ENCODE data around the gene CFAP221.

CFAP221 gene

DNA sequence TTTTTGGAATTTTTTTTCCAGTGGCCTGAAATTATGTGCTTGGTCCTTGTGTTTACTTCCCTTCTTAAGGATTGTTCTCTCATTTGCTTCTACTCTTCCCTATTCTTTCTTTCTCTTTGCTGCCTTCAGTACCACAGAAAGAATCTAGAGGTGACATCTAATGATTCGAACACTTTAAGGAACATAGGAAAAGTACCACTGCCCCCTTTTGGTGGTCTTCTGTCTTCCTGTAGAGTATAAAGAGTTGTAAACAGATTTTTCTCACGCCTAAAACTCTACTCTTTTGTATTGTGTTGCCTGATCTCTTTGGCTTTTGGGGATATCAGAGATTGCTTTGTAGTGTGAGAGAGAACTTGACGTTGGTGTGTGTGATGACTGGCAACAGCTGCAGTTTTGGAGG, 13.0 kb upstream of the CFAP221 start:
- no peak for DNase-seq (ENCODE audit: low spot score)
- TF ChIP-seq, protein P1, sequence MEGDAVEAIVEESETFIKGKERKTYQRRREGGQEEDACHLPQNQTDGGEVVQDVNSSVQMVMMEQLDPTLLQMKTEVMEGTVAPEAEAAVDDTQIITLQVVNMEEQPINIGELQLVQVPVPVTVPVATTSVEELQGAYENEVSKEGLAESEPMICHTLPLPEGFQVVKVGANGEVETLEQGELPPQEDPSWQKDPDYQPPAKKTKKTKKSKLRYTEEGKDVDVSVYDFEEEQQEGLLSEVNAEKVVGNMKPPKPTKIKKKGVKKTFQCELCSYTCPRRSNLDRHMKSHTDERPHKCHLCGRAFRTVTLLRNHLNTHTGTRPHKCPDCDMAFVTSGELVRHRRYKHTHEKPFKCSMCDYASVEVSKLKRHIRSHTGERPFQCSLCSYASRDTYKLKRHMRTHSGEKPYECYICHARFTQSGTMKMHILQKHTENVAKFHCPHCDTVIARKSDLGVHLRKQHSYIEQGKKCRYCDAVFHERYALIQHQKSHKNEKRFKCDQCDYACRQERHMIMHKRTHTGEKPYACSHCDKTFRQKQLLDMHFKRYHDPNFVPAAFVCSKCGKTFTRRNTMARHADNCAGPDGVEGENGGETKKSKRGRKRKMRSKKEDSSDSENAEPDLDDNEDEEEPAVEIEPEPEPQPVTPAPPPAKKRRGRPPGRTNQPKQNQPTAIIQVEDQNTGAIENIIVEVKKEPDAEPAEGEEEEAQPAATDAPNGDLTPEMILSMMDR (IDR thresholded peaks at IDR 0.05; ENCODE audit: extremely low read depth, insufficient read depth, missing control alignments) = no peak
- in situ Hi-C loops (cut with MboI; ENCODE audit: low pct_unique_long_range_greater_than_20kb, low sequenced_read_pairs, unreplicated experiment) = no loop called here

DNA sequence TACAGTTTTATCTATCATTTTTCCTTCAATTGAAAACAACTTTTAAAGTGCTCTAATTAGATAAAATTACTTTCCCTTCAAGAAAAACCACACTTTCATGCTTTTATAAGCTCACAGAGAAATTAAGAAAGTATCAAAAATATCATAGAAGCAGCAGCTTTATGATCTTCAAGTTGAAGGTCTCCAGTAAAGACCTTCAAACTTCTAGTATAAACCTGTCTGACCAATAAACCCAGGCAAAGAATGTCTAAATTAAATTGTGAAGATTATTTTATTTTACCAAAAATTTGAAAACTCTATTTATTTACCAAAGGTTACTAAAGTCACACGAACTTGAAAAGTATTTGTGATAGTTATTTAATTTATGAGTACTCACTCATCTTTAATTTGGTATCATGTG, 10.7 kb upstream of the CFAP221 start:
- TF ChIP-seq, protein P1 (IDR thresholded peaks at IDR 0.05; ENCODE audit: extremely low read depth, insufficient read depth, missing control alignments) = no peak
- no peak for DNase-seq (ENCODE audit: low spot score)
- in situ Hi-C loops (cut with MboI; ENCODE audit: low pct_unique_long_range_greater_than_20kb, low sequenced_read_pairs, unreplicated experiment) = no loop called here

DNA sequence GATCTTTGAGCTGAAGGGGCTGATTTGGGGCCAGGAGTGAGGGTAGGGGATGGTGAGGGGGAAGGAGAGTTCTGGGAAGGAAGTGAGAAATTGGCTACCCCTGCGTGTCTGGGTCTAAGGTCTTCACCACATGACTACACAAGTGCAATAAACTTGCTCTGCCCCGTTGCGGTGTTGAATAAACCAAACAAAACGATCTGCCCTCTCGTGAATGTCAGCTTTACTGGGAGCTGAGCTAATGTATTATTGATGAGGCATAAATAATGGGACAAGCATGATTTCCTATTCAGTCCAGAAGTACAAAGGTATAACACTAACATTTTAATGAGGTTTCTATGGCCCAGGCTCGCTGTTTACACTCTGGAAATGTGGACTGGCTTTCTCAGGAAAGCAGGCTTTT, 8.0 kb upstream of the CFAP221 start:
- TF ChIP-seq, protein P1 (IDR thresholded peaks at IDR 0.05; ENCODE audit: extremely low read depth, insufficient read depth, missing control alignments) = no peak
- DNase-seq (ENCODE audit: low spot score) = no peak
- in situ Hi-C loops (cut with MboI; ENCODE audit: low pct_unique_long_range_greater_than_20kb, low sequenced_read_pairs, unreplicated experiment) = no loop called here

DNA sequence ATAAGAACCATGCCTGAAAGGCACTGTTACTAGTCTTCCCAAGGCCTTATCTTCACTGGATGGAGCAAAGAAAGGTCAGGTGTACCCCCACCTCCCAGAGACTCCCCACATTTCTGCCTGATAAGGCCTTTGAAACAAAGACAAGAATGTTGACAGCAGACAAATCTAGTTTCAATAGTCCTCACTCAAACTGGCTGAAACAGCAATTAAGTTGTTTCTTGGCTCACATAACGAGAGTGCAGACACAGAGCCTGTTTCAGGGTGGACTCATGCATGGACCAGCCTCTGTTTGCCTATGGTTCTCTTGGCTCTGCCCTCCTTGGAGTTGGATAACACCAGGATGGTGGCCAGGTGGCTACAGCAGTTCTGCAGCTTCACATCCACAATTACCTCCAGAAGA, 7.5 kb upstream of the CFAP221 start:
- TF ChIP-seq, protein P1 (IDR thresholded peaks at IDR 0.05; ENCODE audit: extremely low read depth, insufficient read depth, missing control alignments) = no peak
- in situ Hi-C loops (cut with MboI; ENCODE audit: low pct_unique_long_range_greater_than_20kb, low sequenced_read_pairs, unreplicated experiment) = no loop called here

DNA sequence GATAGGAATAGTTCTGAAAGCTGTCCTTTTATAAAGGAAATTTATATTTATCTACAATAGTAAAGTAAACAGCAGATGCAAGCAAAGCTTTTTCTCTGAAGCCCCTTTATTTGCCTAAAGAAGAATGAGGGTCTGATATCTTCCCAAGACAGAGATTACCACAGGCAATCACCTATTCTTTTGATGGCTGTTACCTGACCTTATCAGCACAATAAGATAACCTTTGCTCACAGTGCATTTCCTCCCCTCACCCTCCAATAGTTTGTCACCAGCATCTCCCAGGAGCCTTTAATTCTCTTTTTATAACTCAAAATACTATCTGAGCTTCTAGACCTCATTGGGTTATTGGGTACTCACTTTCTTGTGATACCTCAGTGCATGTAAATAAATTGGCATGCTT, 6.5 kb upstream of the CFAP221 start:
- TF ChIP-seq, protein P1 (IDR thresholded peaks at IDR 0.05; ENCODE audit: extremely low read depth, insufficient read depth, missing control alignments) = no peak
- in situ Hi-C loops (cut with MboI; ENCODE audit: low pct_unique_long_range_greater_than_20kb, low sequenced_read_pairs, unreplicated experiment) = no loop called here
- no peak for DNase-seq (ENCODE audit: low spot score)

More for the DNA sequence above, 7.5 kb upstream of the CFAP221 start:
- no peak for DNase-seq (ENCODE audit: low spot score)

DNA sequence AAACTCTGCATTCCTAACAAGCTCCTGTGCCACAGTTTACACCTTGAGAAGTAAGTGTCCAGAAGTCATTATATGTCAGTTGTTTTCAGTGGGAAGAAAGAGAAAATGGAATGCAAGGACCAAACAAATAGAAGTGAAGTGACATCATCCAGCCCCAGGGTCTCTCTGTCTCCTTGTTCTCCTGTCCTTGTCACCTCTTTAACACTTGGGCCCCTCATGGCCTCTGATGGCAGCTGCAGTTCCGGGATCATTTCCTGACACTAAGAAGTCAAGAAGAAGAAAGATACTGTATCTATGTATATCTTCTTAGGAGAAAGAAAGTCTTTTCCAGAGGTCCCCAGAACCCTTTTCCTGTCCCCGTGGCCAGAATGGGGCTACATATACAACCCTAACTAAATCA, 2.8 kb upstream of the CFAP221 start:
- no peak for DNase-seq (ENCODE audit: low spot score)
- in situ Hi-C loops (cut with MboI; ENCODE audit: low pct_unique_long_range_greater_than_20kb, low sequenced_read_pairs, unreplicated experiment) = no loop called here

More for the DNA sequence above, 2.8 kb upstream of the CFAP221 start:
- TF ChIP-seq, protein P1 (IDR thresholded peaks at IDR 0.05; ENCODE audit: extremely low read depth, insufficient read depth, missing control alignments) = no peak

Measured in GM13977 (cell line).